Fibroblast of skin of right quadriceps (primary cell): ENCODE data around the gene ANO6.

Source experiments
- DNase-seq: peaks from one replicate; pipeline ENCODE4 v3.0.0-alpha.2; 2013

ANO6 gene

GRCh38 chr12:45284096-45284901 is 68.4 kb downstream of the ANO6 start:
- peak; percentile 58 for DNase-seq

GRCh38 chr12:45285717-45286116 is 69.8 kb downstream of the ANO6 start:
- no peak for DNase-seq

- no peak for DNase-seq
Measured at GRCh38 chr12:45286621-45287020, 70.7 kb downstream of the ANO6 start.

- DNase-seq, result no peak
Measured at GRCh38 chr12:45289245-45290215, 73.6 kb downstream of the ANO6 start.

GRCh38 chr12:45290216-45290605 is 74.3 kb downstream of the ANO6 start:
- DNase-seq, result peak; percentile 61

GRCh38 chr12:45291518-45291917 is 75.6 kb downstream of the ANO6 start:
- no peak for DNase-seq

GRCh38 chr12:45292486-45293195 is 76.7 kb downstream of the ANO6 start:
- DNase-seq, result no peak

GRCh38 chr12:45294906-45295305 is 79.0 kb downstream of the ANO6 start:
- no peak for DNase-seq

- no peak for DNase-seq
Measured at GRCh38 chr12:45296046-45296586, 80.2 kb downstream of the ANO6 start.

- no peak for DNase-seq
Measured at GRCh38 chr12:45298047-45298446, 82.2 kb downstream of the ANO6 start.

- peak; percentile 73 for DNase-seq
Measured at GRCh38 chr12:45298721-45299692, 83.1 kb downstream of the ANO6 start.

GRCh38 chr12:45302621-45303369 is 86.9 kb downstream of the ANO6 start:
- DNase-seq, result no peak

GRCh38 chr12:45303945-45304344 is 88.0 kb downstream of the ANO6 start:
- DNase-seq, result no peak

GRCh38 chr12:45304514-45305178 is 88.8 kb downstream of the ANO6 start:
- no peak for DNase-seq

- DNase-seq, result peak; percentile 26
Measured at GRCh38 chr12:45305907-45306306, 90.0 kb downstream of the ANO6 start.

- peak; percentile 71 for DNase-seq
Measured at GRCh38 chr12:45309836-45310626, 94.1 kb downstream of the ANO6 start.

- no peak for DNase-seq
Measured at GRCh38 chr12:45310627-45310968, 94.7 kb downstream of the ANO6 start.

GRCh38 chr12:45312012-45312411 is 96.1 kb downstream of the ANO6 start:
- DNase-seq, result no peak

GRCh38 chr12:45314770-45315169 is 98.9 kb downstream of the ANO6 start:
- DNase-seq, result no peak

- DNase-seq, result no peak
Measured at GRCh38 chr12:45315462-45315861, 99.6 kb downstream of the ANO6 start.
